DND-41 (cell line): Measurements from ENCODE around the gene MYD88.

Experiments
- EZH2 ChIP-seq: IDR thresholded peaks from 3 replicates; pipeline ENCODE4 v1.6.1; 2012; ENCODE audit warnings: borderline replicate concordance, low read depth, mild to moderate bottlenecking, moderate library complexity, low read length, inconsistent platforms; ENCODE audit not compliant: severe bottlenecking
- TF ChIP-seq, protein P1 (sequence below): IDR thresholded peaks from 2 replicates; pipeline ENCODE4 v1.5.1; 2012; ENCODE audit warnings: borderline replicate concordance, low read length, moderate library complexity, mild to moderate bottlenecking; ENCODE audit not compliant: poor library complexity, severe bottlenecking; ENCODE audit errors: extremely low read depth

DNA sequence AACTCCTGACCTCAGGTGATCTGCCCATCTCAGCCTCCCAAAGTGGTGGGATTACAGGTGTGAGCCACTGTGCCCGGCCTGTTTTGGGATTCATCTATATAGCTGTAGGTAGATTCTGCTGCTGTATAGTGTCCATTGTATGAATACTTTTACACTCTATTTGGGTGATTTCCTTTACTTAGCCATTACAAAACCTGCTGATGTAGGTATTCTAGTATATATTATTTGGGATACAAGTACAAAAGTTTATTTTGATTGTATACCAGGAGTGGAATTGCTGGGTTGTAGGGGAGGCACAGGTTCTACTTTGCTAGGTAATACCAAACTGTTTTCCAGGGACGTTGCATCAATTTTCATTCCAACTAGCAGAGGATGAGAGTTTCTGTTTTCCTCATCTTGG lies 17.4 kb downstream of the MYD88 start:
- TF ChIP-seq, protein P1, sequence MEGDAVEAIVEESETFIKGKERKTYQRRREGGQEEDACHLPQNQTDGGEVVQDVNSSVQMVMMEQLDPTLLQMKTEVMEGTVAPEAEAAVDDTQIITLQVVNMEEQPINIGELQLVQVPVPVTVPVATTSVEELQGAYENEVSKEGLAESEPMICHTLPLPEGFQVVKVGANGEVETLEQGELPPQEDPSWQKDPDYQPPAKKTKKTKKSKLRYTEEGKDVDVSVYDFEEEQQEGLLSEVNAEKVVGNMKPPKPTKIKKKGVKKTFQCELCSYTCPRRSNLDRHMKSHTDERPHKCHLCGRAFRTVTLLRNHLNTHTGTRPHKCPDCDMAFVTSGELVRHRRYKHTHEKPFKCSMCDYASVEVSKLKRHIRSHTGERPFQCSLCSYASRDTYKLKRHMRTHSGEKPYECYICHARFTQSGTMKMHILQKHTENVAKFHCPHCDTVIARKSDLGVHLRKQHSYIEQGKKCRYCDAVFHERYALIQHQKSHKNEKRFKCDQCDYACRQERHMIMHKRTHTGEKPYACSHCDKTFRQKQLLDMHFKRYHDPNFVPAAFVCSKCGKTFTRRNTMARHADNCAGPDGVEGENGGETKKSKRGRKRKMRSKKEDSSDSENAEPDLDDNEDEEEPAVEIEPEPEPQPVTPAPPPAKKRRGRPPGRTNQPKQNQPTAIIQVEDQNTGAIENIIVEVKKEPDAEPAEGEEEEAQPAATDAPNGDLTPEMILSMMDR: no peak
- TF ChIP-seq EZH2: no peak
